ENCODE measurements around the gene CASZ1. TPM values are rescaled to one million over a fixed set of nuclear protein-coding genes. Genes with fewer than 3 reads are reported as not detected.

Gene CASZ1
- total RNA-seq, 1 donor from 2014 or later: 4.0 TPM

- FAIRE-seq (no peak), DNase-seq (ENCODE audit: low read depth) (no peak)
- H3K27ac ChIP-seq (ENCODE audit: low read depth, low read length): no peak overlapping the region
- H3K27me3 ChIP-seq (ENCODE audit: insufficient read depth, low read length): peaks cover 5% of the 10 kb centered on the region
- H3K4me3 ChIP-seq (ENCODE audit: insufficient read depth, low read depth, low read length): no peak overlapping the region
- Mint-ChIP-seq H3K4me3 (ENCODE audit: unreplicated experiment) (no peak overlapping the region), H3K36me3 (ENCODE audit: low read depth, unreplicated experiment) (no peaks in the 10 kb centered on the region), H3K27me3 (ENCODE audit: low read depth, unreplicated experiment) (peaks cover 35% of the 10 kb centered on the region), H3K27ac (ENCODE audit: unreplicated experiment) (no peak overlapping the region), H3K4me1 (ENCODE audit: low read depth, unreplicated experiment) (peaks cover 12% of the 10 kb centered on the region), H3K9me3 (ENCODE audit: unreplicated experiment) (no peaks in the 10 kb centered on the region)
- no peak overlapping the region for H3K4me2 ChIP-seq (ENCODE audit: low read length)
- no peaks in the 10 kb centered on the region for H4K20me1 ChIP-seq (ENCODE audit: insufficient read depth, low read length)
- no peaks in the 10 kb centered on the region for H3K9me3 ChIP-seq (ENCODE audit: insufficient read depth, low read depth, low read length)
- H3K9ac ChIP-seq (ENCODE audit: low read length): no peak overlapping the region
- peaks cover 8% of the 10 kb centered on the region for H3K4me1 ChIP-seq (ENCODE audit: insufficient read depth, low read length)
- H2AFZ ChIP-seq (ENCODE audit: low read depth, low read length): no peak overlapping the region
- no peaks in the 10 kb centered on the region for H3K36me3 ChIP-seq (ENCODE audit: insufficient read depth, low read length)
- no peaks in the 10 kb centered on the region for H3K79me2 ChIP-seq (ENCODE audit: insufficient read depth, low read length)
- TF ChIP-seq EZH2 (IDR thresholded peaks at IDR 0.05; ENCODE audit: insufficient read depth, low read length): no peak
- no peak for TF ChIP-seq CTCF (IDR thresholded peaks at IDR 0.05; ENCODE audit: insufficient read depth, low read depth, low read length)
Measured at GRCh38 chr1:10821388-10821787, 24.9 kb upstream of the CASZ1 start.

GRCh38 chr1:10820422-10820821, 24.0 kb upstream of the CASZ1 start:
- DNase-seq (ENCODE audit: low read depth): no peak
- Histone ChIP-seq H2AFZ (ENCODE audit: low read depth, low read length) (no peak overlapping the region), H3K27me3 (ENCODE audit: insufficient read depth, low read length) (peaks cover 7% of the 10 kb centered on the region), H3K4me2 (ENCODE audit: low read length) (no peak overlapping the region), H3K4me3 (ENCODE audit: insufficient read depth, low read depth, low read length) (no peak overlapping the region), H3K9ac (ENCODE audit: low read length) (no peak overlapping the region), H3K79me2 (ENCODE audit: insufficient read depth, low read length) (no peaks in the 10 kb centered on the region), H3K27ac (ENCODE audit: low read depth, low read length) (no peak overlapping the region), H3K4me1 (ENCODE audit: insufficient read depth, low read length) (peaks cover 8% of the 10 kb centered on the region), H3K9me3 (ENCODE audit: insufficient read depth, low read depth, low read length) (no peaks in the 10 kb centered on the region), H3K36me3 (ENCODE audit: insufficient read depth, low read length) (no peaks in the 10 kb centered on the region), H4K20me1 (ENCODE audit: insufficient read depth, low read length) (no peaks in the 10 kb centered on the region)
- Mint-ChIP-seq H3K27me3 (ENCODE audit: low read depth, unreplicated experiment) (peaks cover 41% of the 10 kb centered on the region), H3K4me3 (ENCODE audit: unreplicated experiment) (no peak overlapping the region), H3K9me3 (ENCODE audit: unreplicated experiment) (no peaks in the 10 kb centered on the region), H3K4me1 (ENCODE audit: low read depth, unreplicated experiment) (peaks cover 12% of the 10 kb centered on the region), H3K36me3 (ENCODE audit: low read depth, unreplicated experiment) (no peaks in the 10 kb centered on the region), H3K27ac (ENCODE audit: unreplicated experiment) (no peak overlapping the region)
- FAIRE-seq: no peak
- TF ChIP-seq CTCF (IDR thresholded peaks at IDR 0.05; ENCODE audit: insufficient read depth, low read depth, low read length) (no peak), EZH2 (IDR thresholded peaks at IDR 0.05; ENCODE audit: insufficient read depth, low read length) (no peak)

GRCh38 chr1:10819198-10819901, 22.9 kb upstream of the CASZ1 start:
- Histone ChIP-seq H3K9ac (ENCODE audit: low read length) (no peak overlapping the region), H3K4me3 (ENCODE audit: insufficient read depth, low read depth, low read length) (no peak overlapping the region), H3K4me1 (ENCODE audit: insufficient read depth, low read length) (peaks cover 3% of the 10 kb centered on the region), H3K79me2 (ENCODE audit: insufficient read depth, low read length) (no peaks in the 10 kb centered on the region), H3K36me3 (ENCODE audit: insufficient read depth, low read length) (no peaks in the 10 kb centered on the region), H3K27me3 (ENCODE audit: insufficient read depth, low read length) (peaks cover 9% of the 10 kb centered on the region), H3K27ac (ENCODE audit: low read depth, low read length) (no peak overlapping the region), H2AFZ (ENCODE audit: low read depth, low read length) (no peak overlapping the region), H3K9me3 (ENCODE audit: insufficient read depth, low read depth, low read length) (no peaks in the 10 kb centered on the region), H3K4me2 (ENCODE audit: low read length) (no peak overlapping the region), H4K20me1 (ENCODE audit: insufficient read depth, low read length) (no peaks in the 10 kb centered on the region)
- H3K36me3 Mint-ChIP-seq (ENCODE audit: low read depth, unreplicated experiment): no peaks in the 10 kb centered on the region
- TF ChIP-seq EZH2 (IDR thresholded peaks at IDR 0.05; ENCODE audit: insufficient read depth, low read length) (no peak), CTCF (IDR thresholded peaks at IDR 0.05; ENCODE audit: insufficient read depth, low read depth, low read length) (no peak)
- peaks cover 6% of the 10 kb centered on the region for H3K4me1 Mint-ChIP-seq (ENCODE audit: low read depth, unreplicated experiment)
- FAIRE-seq (no peak), DNase-seq (ENCODE audit: low read depth) (no peak)
- H3K9me3 Mint-ChIP-seq (ENCODE audit: unreplicated experiment): no peaks in the 10 kb centered on the region
- peak overlapping the region; percentile 1 for H3K4me3 Mint-ChIP-seq (ENCODE audit: unreplicated experiment)
- no peak overlapping the region for H3K27ac Mint-ChIP-seq (ENCODE audit: unreplicated experiment)
- H3K27me3 Mint-ChIP-seq (ENCODE audit: low read depth, unreplicated experiment): peaks cover 51% of the 10 kb centered on the region
